Calu3 (cell line): ENCODE measurements around the gene LRMDA. TPM values are rescaled to one million over a fixed set of nuclear protein-coding genes. Genes with fewer than 3 reads are reported as not detected.

Experiments used
- BruUV-seq: library from RNA; stranded (reverse); fragments of 400-500 nt; replicated peaks from 2 replicates; lab custom pipeline; 2021; lab: Mats Ljungman, UMichigan
- CTCF ChIA-PET: fragments of 300-600 bp; sonication (Branson Sonifier 250); formaldehyde crosslinking; loops from one replicate; lab custom pipeline; 2022; ENCODE audit warnings: antibody characterized with exemption; lab: Charles Lee
- DNase-seq: peaks from one replicate; pipeline ENCODE4 v3.0.0; 2022
- H3K27ac Mint-ChIP-seq: one replicate; pipeline ENCODE4 v1.8.0; 2022; ENCODE audit warnings: mixed read lengths; ENCODE audit not compliant: unreplicated experiment
- H3K27me3 Mint-ChIP-seq: one replicate; pipeline ENCODE4 v1.8.0; 2022; ENCODE audit warnings: mixed read lengths; ENCODE audit not compliant: unreplicated experiment
- H3K36me3 Mint-ChIP-seq: one replicate; pipeline ENCODE4 v1.8.0; 2022; ENCODE audit warnings: mild to moderate bottlenecking, moderate library complexity, mixed read lengths; ENCODE audit not compliant: insufficient read depth, unreplicated experiment
- H3K4me1 Mint-ChIP-seq: one replicate; pipeline ENCODE4 v1.8.0; 2022; ENCODE audit warnings: mild to moderate bottlenecking, low read depth, mixed read lengths; ENCODE audit not compliant: unreplicated experiment
- H3K4me3 Mint-ChIP-seq: one replicate; pipeline ENCODE4 v1.8.0; 2022; ENCODE audit warnings: mild to moderate bottlenecking, low read depth, moderate library complexity, mixed read lengths; ENCODE audit not compliant: unreplicated experiment
- H3K9me3 Mint-ChIP-seq: one replicate; pipeline ENCODE4 v1.8.0; 2022; ENCODE audit warnings: low read depth, mixed read lengths; ENCODE audit not compliant: unreplicated experiment
- intact Hi-C: fragments of 100-400 bp; cut with micrococcal nuclease; formaldehyde crosslinking; loops from one replicate; pipeline ENCODE4 v1.10.0; 2022; ENCODE audit not compliant: unreplicated experiment
- total RNA-seq: library from RNA; stranded (reverse); gene quantifications from 2 replicates; pipeline ENCODE4 v1.2.3, GENCODE V29; 2022
- TF ChIP-seq, protein P1 (sequence below): fragments of 200-600 bp; IDR thresholded peaks from one replicate; pipeline ENCODE4 v1.8.0; 2022; ENCODE audit warnings: antibody characterized with exemption; ENCODE audit not compliant: unreplicated experiment

LRMDA gene
- total RNA-seq, 1 experiment from 2014 or later: 7.6 TPM

DNA sequence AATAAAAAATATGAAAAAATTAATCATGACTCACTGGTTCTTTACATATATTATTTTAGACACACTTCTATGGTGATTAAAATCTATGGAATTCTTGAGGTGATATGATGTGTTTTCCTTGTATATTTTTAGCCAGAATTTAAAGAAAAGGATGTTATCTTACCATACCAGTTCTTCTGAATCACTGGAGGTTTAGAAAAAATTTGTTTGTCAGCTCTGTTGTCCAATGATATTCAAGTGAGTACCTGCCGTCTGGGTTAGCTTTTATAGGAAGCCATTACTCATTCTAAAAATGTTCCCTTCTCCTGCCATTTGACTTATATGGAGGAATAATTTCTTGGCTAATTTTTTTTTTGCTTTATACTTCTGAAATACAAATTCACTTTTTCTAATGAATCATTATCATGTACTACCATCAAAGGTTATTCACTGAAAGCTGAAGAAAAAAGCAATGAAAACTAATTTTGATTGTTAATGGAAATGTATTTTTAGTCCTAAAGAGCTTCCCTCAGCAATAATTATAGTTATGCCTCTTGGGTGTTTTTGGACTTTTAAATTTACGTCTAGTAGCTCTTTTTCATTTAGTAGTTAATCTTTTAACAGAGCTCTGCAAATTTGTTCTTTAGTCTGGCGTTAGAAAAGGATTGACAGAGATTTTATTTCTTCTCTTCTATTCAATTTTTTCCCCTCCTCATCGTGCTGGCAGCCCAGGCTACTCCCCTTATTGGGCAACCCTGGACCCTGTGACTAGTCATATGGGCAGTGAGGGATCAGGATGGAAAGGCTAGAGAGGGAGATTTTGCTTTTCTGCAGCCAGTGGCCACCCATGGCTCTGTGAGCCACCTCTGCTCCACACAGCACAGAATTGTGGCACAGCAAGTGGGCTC, 434.2 kb downstream of the LRMDA start:
- CTCF ChIA-PET: no interaction called here

DNA sequence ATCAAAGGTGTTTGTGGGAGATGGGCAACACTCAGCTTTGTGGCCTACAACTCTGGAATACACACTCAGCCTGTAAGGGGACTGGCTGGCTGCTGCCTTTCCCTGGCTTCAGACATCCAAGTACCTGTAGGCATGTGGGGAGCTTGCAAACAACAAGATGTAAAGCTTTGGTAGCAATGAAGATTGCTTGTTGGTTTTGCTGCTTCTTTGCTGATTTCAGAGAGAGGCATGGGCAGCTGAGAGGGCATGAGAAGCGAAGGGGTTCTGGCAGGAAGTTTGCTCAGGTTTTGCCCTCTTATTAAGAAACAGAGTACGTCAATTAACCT, 434.8 kb downstream of the LRMDA start:
- Mint-ChIP-seq H3K36me3 (no peaks in the 10 kb centered on the region), H3K27me3 (peaks cover 23% of the 10 kb centered on the region), H3K4me3 (no peak overlapping the region), H3K4me1 (no peaks in the 10 kb centered on the region), H3K9me3 (no peaks in the 10 kb centered on the region), H3K27ac (no peak overlapping the region)
- CTCF ChIA-PET: no interaction called here
- no TSS peak for BruUV-seq
- TF ChIP-seq, protein P1, sequence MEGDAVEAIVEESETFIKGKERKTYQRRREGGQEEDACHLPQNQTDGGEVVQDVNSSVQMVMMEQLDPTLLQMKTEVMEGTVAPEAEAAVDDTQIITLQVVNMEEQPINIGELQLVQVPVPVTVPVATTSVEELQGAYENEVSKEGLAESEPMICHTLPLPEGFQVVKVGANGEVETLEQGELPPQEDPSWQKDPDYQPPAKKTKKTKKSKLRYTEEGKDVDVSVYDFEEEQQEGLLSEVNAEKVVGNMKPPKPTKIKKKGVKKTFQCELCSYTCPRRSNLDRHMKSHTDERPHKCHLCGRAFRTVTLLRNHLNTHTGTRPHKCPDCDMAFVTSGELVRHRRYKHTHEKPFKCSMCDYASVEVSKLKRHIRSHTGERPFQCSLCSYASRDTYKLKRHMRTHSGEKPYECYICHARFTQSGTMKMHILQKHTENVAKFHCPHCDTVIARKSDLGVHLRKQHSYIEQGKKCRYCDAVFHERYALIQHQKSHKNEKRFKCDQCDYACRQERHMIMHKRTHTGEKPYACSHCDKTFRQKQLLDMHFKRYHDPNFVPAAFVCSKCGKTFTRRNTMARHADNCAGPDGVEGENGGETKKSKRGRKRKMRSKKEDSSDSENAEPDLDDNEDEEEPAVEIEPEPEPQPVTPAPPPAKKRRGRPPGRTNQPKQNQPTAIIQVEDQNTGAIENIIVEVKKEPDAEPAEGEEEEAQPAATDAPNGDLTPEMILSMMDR: no peak
- intact Hi-C loops: no loop called here
- no peak for DNase-seq

More for the DNA sequence above, 434.2 kb downstream of the LRMDA start:
- peaks cover 17% of the 10 kb centered on the region for H3K27me3 Mint-ChIP-seq
- TF ChIP-seq, protein P1: no peak
- no peak for DNase-seq
- no peak overlapping the region for H3K27ac Mint-ChIP-seq
- no TSS peak for BruUV-seq
- H3K4me1 Mint-ChIP-seq: no peaks in the 10 kb centered on the region
- no peaks in the 10 kb centered on the region for H3K36me3 Mint-ChIP-seq
- H3K9me3 Mint-ChIP-seq: no peaks in the 10 kb centered on the region
- H3K4me3 Mint-ChIP-seq: no peak overlapping the region
- intact Hi-C loops: no loop called here

GRCh38 chr10:75866731-75867130, 435.3 kb downstream of the LRMDA start:
- H3K4me3 Mint-ChIP-seq: no peak overlapping the region
- no peak overlapping the region for H3K27ac Mint-ChIP-seq
- CTCF ChIA-PET: no interaction called here
- peaks cover 27% of the 10 kb centered on the region for H3K27me3 Mint-ChIP-seq
- no TSS peak for BruUV-seq
- no peaks in the 10 kb centered on the region for H3K9me3 Mint-ChIP-seq
- H3K4me1 Mint-ChIP-seq: no peaks in the 10 kb centered on the region
- intact Hi-C loops: no loop called here
- no peaks in the 10 kb centered on the region for H3K36me3 Mint-ChIP-seq
- DNase-seq: no peak
- TF ChIP-seq, protein P1: no peak

DNA sequence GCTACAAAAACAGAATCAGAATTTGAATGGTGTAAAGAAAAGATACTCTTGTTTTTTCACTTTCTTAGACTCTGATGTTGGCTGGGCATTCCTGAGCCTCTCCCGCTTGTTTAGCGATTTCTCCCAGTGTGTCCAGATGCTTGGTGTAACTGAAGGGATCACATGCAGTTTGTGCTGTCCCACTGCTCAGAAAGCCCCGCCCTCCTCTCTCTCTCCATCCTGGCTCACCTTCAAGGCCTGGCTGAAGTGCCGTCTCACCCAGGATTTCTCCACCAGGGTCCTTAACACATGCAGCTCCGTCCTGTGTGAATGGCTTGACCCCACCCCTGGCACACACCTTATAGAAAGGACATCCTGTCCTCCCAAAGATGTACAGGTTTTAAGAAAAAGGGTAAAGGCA, 437.1 kb downstream of the LRMDA start:
- Mint-ChIP-seq H3K27ac (no peak overlapping the region), H3K4me3 (no peak overlapping the region), H3K27me3 (peaks cover 29% of the 10 kb centered on the region), H3K9me3 (no peaks in the 10 kb centered on the region), H3K36me3 (no peaks in the 10 kb centered on the region), H3K4me1 (no peaks in the 10 kb centered on the region)
- CTCF ChIA-PET: interaction anchor here (0.6 kb wide), 1 partner anchor 1591 kb away, joined by 6 read pairs; no protein-coding TSS in a partner anchor
- BruUV-seq: no TSS peak
- TF ChIP-seq, protein P1: no peak
- DNase-seq: no peak
- intact Hi-C loops: no loop called here
